Measurements from ENCODE around the gene LGALS1. TPM values are rescaled to one million over a fixed set of nuclear protein-coding genes. Genes with fewer than 3 reads are reported as not detected.

LGALS1 gene
- polyA plus RNA-seq, 1 donor (not counting 4 experiments of a cell fraction or from before 2014, with no cell fraction given) = 2,086 TPM

DNA sequence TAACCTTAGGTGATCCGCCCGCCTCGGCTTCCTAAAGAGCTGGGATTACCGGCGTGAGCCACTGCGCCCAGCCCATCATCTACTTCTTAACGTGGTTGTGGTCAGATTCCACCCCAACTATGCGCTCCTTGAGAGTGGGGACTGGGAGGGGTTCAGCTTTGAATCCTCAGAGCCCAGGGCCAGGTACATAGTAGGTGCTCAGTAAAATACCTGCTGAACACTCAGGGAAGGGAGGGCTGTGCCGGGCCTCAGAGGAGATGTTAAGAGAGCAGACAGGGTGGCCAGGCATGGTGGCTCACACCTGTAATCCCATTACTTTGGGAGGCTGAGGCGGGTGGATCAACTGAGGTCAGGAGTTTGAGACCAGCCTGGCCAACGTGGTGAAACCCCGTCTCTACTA lies 1.2 kb upstream of the LGALS1 start:
- no peak for FAIRE-seq
- Histone ChIP-seq H2AFZ (ENCODE audit: control insufficient read depth, low read length) (no peak overlapping the region), H3K36me3 (ENCODE audit: control insufficient read depth in 2 of 2, extremely low read depth in 1 of 2, insufficient read depth in 2 of 2, low read length in 2 of 2) (no peaks in the 10 kb centered on the region), H3K9ac (ENCODE audit: control insufficient read depth, extremely low read depth, insufficient read depth, low read length) (no peak overlapping the region), H4K20me1 (ENCODE audit: control insufficient read depth, extremely low read depth, insufficient read depth, low read length) (no peaks in the 10 kb centered on the region), H3K4me3 (ENCODE audit: control insufficient read depth in 2 of 3, extremely low read depth in 1 of 3, insufficient read depth in 2 of 3, low read depth in 1 of 3, low read length in 3 of 3) (no peak overlapping the region), H3K27me3 (ENCODE audit: control insufficient read depth, extremely low read depth, insufficient read depth, low read length) (no peaks in the 10 kb centered on the region), H3K79me2 (ENCODE audit: control insufficient read depth, insufficient read depth, low read length) (peaks cover 18% of the 10 kb centered on the region), H3K27ac (ENCODE audit: control insufficient read depth, insufficient read depth, low read length) (no peak overlapping the region), H3K4me1 (ENCODE audit: control insufficient read depth, extremely low read depth, insufficient read depth, low read length) (peaks cover 25% of the 10 kb centered on the region), H3K9me1 (ENCODE audit: control insufficient read depth, extremely low read depth, insufficient read depth, low read length) (no peaks in the 10 kb centered on the region), H3K9me3 (ENCODE audit: control insufficient read depth, low read depth, low read length) (no peaks in the 10 kb centered on the region), H3K4me2 (ENCODE audit: control insufficient read depth, extremely low read depth, insufficient read depth, low read depth, low read length) (no peak overlapping the region)
- TF ChIP-seq, protein P1, sequence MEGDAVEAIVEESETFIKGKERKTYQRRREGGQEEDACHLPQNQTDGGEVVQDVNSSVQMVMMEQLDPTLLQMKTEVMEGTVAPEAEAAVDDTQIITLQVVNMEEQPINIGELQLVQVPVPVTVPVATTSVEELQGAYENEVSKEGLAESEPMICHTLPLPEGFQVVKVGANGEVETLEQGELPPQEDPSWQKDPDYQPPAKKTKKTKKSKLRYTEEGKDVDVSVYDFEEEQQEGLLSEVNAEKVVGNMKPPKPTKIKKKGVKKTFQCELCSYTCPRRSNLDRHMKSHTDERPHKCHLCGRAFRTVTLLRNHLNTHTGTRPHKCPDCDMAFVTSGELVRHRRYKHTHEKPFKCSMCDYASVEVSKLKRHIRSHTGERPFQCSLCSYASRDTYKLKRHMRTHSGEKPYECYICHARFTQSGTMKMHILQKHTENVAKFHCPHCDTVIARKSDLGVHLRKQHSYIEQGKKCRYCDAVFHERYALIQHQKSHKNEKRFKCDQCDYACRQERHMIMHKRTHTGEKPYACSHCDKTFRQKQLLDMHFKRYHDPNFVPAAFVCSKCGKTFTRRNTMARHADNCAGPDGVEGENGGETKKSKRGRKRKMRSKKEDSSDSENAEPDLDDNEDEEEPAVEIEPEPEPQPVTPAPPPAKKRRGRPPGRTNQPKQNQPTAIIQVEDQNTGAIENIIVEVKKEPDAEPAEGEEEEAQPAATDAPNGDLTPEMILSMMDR (optimal IDR thresholded peaks at IDR 0.05 in 1 of 3, IDR thresholded peaks at IDR 0.05 in 1 of 3, conservative IDR thresholded peaks at IDR 0.05 in 1 of 3; ENCODE audit: extremely low read depth in 1 of 3, insufficient read depth in 2 of 3, low read length in 3 of 3) = no peak
- no peak for TF ChIP-seq EZH2 (IDR thresholded peaks at IDR 0.05; ENCODE audit: low read length)
- dilution Hi-C loops (cut with MboI; ENCODE audit: extremely low pct_ligation_motif_present, low sequenced_read_pairs) = no loop called here
- DNase-seq (ENCODE audit: low read depth, low spot score) = no peak

DNA sequence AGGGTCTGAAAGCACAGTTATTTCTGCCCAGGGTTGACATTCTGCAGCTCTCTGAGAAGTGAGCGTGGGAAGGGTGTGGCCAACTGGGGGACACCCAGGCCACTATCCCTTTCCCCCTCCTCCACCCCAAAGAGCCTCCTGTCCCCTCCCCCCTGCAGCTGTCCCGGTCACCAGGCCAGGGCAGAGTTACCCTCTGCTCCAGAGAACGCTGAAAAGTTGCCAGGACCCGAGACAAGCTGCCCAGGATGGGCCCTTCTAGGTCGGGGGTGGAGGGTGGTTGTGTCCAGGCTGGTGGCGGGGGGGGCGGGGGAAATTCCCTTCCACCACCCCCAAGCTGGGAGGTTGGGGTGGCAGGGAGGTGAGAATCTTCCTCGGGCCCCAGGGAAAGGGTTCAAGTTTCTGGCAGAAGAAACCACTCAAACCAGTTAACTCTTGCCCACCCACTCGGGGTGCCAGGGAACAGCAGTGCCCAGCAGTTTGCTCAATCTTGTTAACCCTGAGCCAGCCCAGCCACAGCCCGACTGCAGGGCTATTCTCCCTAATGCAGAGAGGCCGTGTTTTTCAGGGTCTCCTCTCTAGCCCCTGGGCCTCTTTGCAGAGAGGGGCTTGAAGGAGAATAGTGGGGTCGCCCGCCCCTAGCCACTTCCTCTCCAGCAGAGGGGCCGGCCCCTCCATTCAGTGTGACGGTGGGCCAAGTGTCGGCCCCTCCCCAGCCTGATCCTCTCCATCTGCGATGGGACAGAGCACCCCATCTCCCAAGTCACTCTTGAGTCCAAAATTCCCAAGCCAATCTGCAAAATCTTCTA lies 697 bp downstream of the LGALS1 start:
- no peak for TF ChIP-seq EZH2 (IDR thresholded peaks at IDR 0.05; ENCODE audit: low read length)
- TF ChIP-seq, protein P1 (optimal IDR thresholded peaks at IDR 0.05 in 1 of 3, IDR thresholded peaks at IDR 0.05 in 1 of 3, conservative IDR thresholded peaks at IDR 0.05 in 1 of 3; ENCODE audit: extremely low read depth in 1 of 3, insufficient read depth in 2 of 3, low read length in 3 of 3) = no peak
- peaks cover 25% of the 10 kb centered on the region for H3K4me1 ChIP-seq (ENCODE audit: control insufficient read depth, extremely low read depth, insufficient read depth, low read length)
- H3K27ac ChIP-seq (ENCODE audit: control insufficient read depth, insufficient read depth, low read length) = peak overlapping the region; percentile 80
- H3K79me2 ChIP-seq (ENCODE audit: control insufficient read depth, insufficient read depth, low read length) = peaks cover 18% of the 10 kb centered on the region
- DNase-seq (ENCODE audit: low read depth, low spot score) = no peak
- H3K4me3 ChIP-seq (ENCODE audit: control insufficient read depth in 2 of 3, extremely low read depth in 1 of 3, insufficient read depth in 2 of 3, low read depth in 1 of 3, low read length in 3 of 3) = peak overlapping the region; percentile 62 to 90 (median 69)
- H3K9me1 ChIP-seq (ENCODE audit: control insufficient read depth, extremely low read depth, insufficient read depth, low read length) = no peaks in the 10 kb centered on the region
- H3K27me3 ChIP-seq (ENCODE audit: control insufficient read depth, extremely low read depth, insufficient read depth, low read length) = no peaks in the 10 kb centered on the region
- peaks cover 7% of the 10 kb centered on the region for H4K20me1 ChIP-seq (ENCODE audit: control insufficient read depth, extremely low read depth, insufficient read depth, low read length)
- peaks cover 0 to 4% of the 10 kb centered on the region in 2 experiments for H3K36me3 ChIP-seq (ENCODE audit: control insufficient read depth in 2 of 2, extremely low read depth in 1 of 2, insufficient read depth in 2 of 2, low read length in 2 of 2)
- dilution Hi-C loops (cut with MboI; ENCODE audit: extremely low pct_ligation_motif_present, low sequenced_read_pairs) = no loop called here
- H3K9ac ChIP-seq (ENCODE audit: control insufficient read depth, extremely low read depth, insufficient read depth, low read length) = peak overlapping the region; percentile 83
- no peaks in the 10 kb centered on the region for H3K9me3 ChIP-seq (ENCODE audit: control insufficient read depth, low read depth, low read length)
- peak overlapping the region; percentile 89 for H3K4me2 ChIP-seq (ENCODE audit: control insufficient read depth, extremely low read depth, insufficient read depth, low read depth, low read length)
- no peak for FAIRE-seq
- H2AFZ ChIP-seq (ENCODE audit: control insufficient read depth, low read length) = no peak overlapping the region

Data from keratinocyte (primary cell).